Measurements from ENCODE around the gene DNAJA2. TPM values are rescaled to one million over a fixed set of nuclear protein-coding genes. Genes with fewer than 3 reads are reported as not detected.

Gene DNAJA2
- total and polyA plus RNA-seq, 9 of the 15 experiments (the other 6 are each of a cell fraction or from before 2014, with no cell fraction given): 24.1 to 75.9 (median 50.7) TPM

DNA sequence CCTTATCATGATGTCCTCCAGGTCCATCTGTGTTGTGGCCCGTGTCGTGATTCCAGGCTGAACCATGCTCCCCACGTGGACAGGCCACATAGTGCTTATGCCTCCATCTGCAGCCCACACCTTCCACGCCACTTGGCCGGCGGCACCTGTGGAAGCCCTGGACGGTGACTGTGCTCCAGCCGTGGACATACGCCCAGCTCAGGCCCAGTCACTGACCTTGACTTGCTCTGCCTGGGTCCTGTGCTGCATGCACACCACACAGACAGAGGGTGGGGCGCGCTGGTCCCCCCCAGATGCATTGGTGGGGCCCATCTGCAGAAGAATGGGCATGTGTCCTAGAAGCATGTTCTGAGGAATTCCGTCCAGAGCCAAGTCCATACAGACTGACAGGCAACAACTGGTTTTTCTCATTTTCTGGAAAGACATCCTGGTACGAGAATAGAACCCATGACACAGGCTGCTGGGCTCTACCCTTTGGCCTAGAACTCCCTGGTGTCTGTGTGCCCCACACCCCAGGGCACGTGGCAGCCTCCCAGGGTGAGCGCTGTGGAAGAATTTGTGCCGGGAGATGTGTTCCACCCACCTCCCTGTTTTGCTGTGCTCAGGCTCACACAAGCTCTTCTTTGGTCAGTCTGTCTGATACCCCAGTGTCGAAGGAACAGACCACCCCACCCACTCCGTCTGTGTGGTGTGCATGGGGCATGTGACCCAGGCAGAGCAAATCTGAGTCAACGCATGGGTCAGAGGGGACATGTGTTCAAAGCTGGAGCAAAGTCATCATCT is 49.8 kb downstream of the DNAJA2 start:
- H3K79me2 ChIP-seq (ENCODE audit: control insufficient read depth, insufficient read depth, low read length): no peaks in the 10 kb centered on the region
- no peak for DNase-seq (ENCODE audit: extremely low read depth in 1 of 4, low spot score in 3 of 4)
- WGBS (ENCODE audit: insufficient coverage, low coverage, missing lambda C conversion rate): 67% methylated on average over 19 of the region's 19 CpGs
- no peaks in the 10 kb centered on the region for H3K27me3 ChIP-seq (ENCODE audit: control insufficient read depth in 2 of 2, insufficient read depth in 2 of 2, low read length in 2 of 2)
- H3K4me3 ChIP-seq: no peak overlapping the region
- no peak overlapping the region for H2AFZ ChIP-seq (ENCODE audit: low read depth, low read length)
- no peak overlapping the region for H3K9ac ChIP-seq (ENCODE audit: insufficient read depth in 1 of 2, low read depth in 2 of 2, low read length in 2 of 2)
- BruUV-seq (replicated peaks): no TSS peak
- no peak for FAIRE-seq
- no peak overlapping the region for H3K4me2 ChIP-seq (ENCODE audit: insufficient read depth, low read length)
- TF ChIP-seq, protein P1, sequence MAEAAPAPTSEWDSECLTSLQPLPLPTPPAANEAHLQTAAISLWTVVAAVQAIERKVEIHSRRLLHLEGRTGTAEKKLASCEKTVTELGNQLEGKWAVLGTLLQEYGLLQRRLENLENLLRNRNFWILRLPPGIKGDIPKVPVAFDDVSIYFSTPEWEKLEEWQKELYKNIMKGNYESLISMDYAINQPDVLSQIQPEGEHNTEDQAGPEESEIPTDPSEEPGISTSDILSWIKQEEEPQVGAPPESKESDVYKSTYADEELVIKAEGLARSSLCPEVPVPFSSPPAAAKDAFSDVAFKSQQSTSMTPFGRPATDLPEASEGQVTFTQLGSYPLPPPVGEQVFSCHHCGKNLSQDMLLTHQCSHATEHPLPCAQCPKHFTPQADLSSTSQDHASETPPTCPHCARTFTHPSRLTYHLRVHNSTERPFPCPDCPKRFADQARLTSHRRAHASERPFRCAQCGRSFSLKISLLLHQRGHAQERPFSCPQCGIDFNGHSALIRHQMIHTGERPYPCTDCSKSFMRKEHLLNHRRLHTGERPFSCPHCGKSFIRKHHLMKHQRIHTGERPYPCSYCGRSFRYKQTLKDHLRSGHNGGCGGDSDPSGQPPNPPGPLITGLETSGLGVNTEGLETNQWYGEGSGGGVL (CRISPR knock-in tag; IDR thresholded peaks at IDR 0.05): no peak
- TF ChIP-seq ZNF785 (CRISPR knock-in tag; IDR thresholded peaks at IDR 0.05): no peak
- TF ChIP-seq SAFB2 (IDR thresholded peaks at IDR 0.05; ENCODE audit: borderline replicate concordance, low read depth, low read length, severe bottlenecking): no peak
- no peak for TF ChIP-seq CHCHD3 (CRISPR knock-in tag; IDR thresholded peaks at IDR 0.05)
- no peak for TF ChIP-seq MEF2D (tag; conservative IDR thresholded peaks at IDR 0.05; ENCODE audit: low read depth)
- TF ChIP-seq, protein P2, sequence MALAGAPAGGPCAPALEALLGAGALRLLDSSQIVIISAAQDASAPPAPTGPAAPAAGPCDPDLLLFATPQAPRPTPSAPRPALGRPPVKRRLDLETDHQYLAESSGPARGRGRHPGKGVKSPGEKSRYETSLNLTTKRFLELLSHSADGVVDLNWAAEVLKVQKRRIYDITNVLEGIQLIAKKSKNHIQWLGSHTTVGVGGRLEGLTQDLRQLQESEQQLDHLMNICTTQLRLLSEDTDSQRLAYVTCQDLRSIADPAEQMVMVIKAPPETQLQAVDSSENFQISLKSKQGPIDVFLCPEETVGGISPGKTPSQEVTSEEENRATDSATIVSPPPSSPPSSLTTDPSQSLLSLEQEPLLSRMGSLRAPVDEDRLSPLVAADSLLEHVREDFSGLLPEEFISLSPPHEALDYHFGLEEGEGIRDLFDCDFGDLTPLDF (CRISPR knock-in tag; IDR thresholded peaks at IDR 0.05): no peak
- TF ChIP-seq KAT2B (IDR thresholded peaks at IDR 0.05; ENCODE audit: low read depth, low read length): no peak
- TF ChIP-seq SMAD2 (IDR thresholded peaks at IDR 0.05; ENCODE audit: low read depth, low read length): no peak
- TF ChIP-seq, protein P3, sequence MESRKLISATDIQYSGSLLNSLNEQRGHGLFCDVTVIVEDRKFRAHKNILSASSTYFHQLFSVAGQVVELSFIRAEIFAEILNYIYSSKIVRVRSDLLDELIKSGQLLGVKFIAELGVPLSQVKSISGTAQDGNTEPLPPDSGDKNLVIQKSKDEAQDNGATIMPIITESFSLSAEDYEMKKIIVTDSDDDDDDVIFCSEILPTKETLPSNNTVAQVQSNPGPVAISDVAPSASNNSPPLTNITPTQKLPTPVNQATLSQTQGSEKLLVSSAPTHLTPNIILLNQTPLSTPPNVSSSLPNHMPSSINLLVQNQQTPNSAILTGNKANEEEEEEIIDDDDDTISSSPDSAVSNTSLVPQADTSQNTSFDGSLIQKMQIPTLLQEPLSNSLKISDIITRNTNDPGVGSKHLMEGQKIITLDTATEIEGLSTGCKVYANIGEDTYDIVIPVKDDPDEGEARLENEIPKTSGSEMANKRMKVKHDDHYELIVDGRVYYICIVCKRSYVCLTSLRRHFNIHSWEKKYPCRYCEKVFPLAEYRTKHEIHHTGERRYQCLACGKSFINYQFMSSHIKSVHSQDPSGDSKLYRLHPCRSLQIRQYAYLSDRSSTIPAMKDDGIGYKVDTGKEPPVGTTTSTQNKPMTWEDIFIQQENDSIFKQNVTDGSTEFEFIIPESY (CRISPR knock-in tag; IDR thresholded peaks at IDR 0.05): no peak
- TF ChIP-seq MTA2 (IDR thresholded peaks at IDR 0.05; ENCODE audit: low read depth): no peak
- TF ChIP-seq ZNF175 (CRISPR knock-in tag; IDR thresholded peaks at IDR 0.05; ENCODE audit: low read depth): no peak
- TF ChIP-seq SRSF1 (IDR thresholded peaks at IDR 0.05; ENCODE audit: low read depth, low read length): no peak
- TF ChIP-seq SMC3 (conservative IDR thresholded peaks at IDR 0.05; ENCODE audit: insufficient read depth, low read depth, low read length): no peak
- intact Hi-C loops (cut with micrococcal nuclease): no loop called here
- no peaks in the 10 kb centered on the region for H3K36me3 ChIP-seq (ENCODE audit: control insufficient read depth, insufficient read depth, low read length)
- H3K9me3 ChIP-seq (replicated peaks; ENCODE audit: control insufficient read depth, insufficient read depth, low read depth, low read length): no peaks in the 10 kb centered on the region
- peaks cover 7 to 13% of the 10 kb centered on the region in 2 experiments; a peak in 4 of 5 replicates for H3K4me1 ChIP-seq (replicated peaks in 1 of 2; ENCODE audit: control insufficient read depth in 2 of 2, insufficient read depth in 2 of 2, low read length in 2 of 2)
- ATAC-seq: no peak
- POLR2A ChIA-PET: interaction anchor here (0.5 kb wide), 1 partner anchor 20 kb away, joined by 3 read pairs; no protein-coding TSS in a partner anchor
- in situ Hi-C loops (cut with MboI): loop anchor here (25.0 kb wide), 1 partner anchor 261 kb away; no protein-coding TSS in a partner anchor
- H3K9me1 ChIP-seq (ENCODE audit: control insufficient read depth, insufficient read depth, low read length): no peaks in the 10 kb centered on the region
- peaks cover 4% of the 10 kb centered on the region; the same call in 1 of the 2 replicates for H4K20me1 ChIP-seq (replicated peaks; ENCODE audit: control insufficient read depth, insufficient read depth, low read length)
- no peak overlapping the region for H3K27ac ChIP-seq (ENCODE audit: extremely low read depth, low read depth, low read length)
- CTCF ChIA-PET (ENCODE audit: low intra/inter-chr PET ratio): no interaction called here
